Panc1 (cell line): ENCODE data around the gene CFAP74. TPM values are rescaled to one million over a fixed set of nuclear protein-coding genes. Genes with fewer than 3 reads are reported as not detected.
A peak's percentile ranks its signal among the peaks of the same experiment; 100 is the strongest.

Experiments used
- ATAC-seq: fragments of 200-7000 bp; cut with Tn5 transposase; 2 replicates; pipeline ENCODE4 v1.9.1; 2020; ENCODE audit warnings: mild to moderate bottlenecking, moderate library complexity
- BruUV-seq: library from RNA; stranded (reverse); fragments of 400-500 nt; replicated peaks from 2 replicates; lab custom pipeline; 2021; lab: Mats Ljungman, UMichigan
- CTCF ChIA-PET: fragments of 300-600 bp; sonication (Branson Sonifier 250); formaldehyde crosslinking; loops from one replicate; lab custom pipeline; 2022; ENCODE audit warnings: antibody characterized with exemption; lab: Charles Lee
- POLR2A ChIA-PET: fragments of 300-600 bp; sonication (Branson Sonifier 250); formaldehyde crosslinking; loops from one replicate; lab custom pipeline; 2022; ENCODE audit warnings: antibody characterized with exemption; lab: Charles Lee
- DNase-seq: peaks from one replicate; pipeline ENCODE4 v3.0.0-alpha.2; 2010; ENCODE audit warnings: low read depth, low spot score
- H3K27ac ChIP-seq: 2 replicates; pipeline ENCODE4 v1.5.1; 2011; ENCODE audit warnings: mild to moderate bottlenecking, low read length, inconsistent platforms
- H3K27me3 ChIP-seq: fragments of 200-500 bp; sonication (Bioruptor generic); 2 replicates; pipeline ENCODE4 v1.6.0; 2014; ENCODE audit warnings: low read length, inconsistent platforms; ENCODE audit not compliant: control insufficient read depth, insufficient read depth
- H3K36me3 ChIP-seq: fragments of 200-500 bp; sonication (Bioruptor generic); 2 replicates; pipeline ENCODE4 v1.5.1; 2014; ENCODE audit warnings: inconsistent platforms, mild to moderate bottlenecking, low read length, moderate library complexity; ENCODE audit not compliant: control insufficient read depth, insufficient read depth
- H3K4me1 ChIP-seq: 2 replicates; pipeline ENCODE4 v1.5.1; 2011; ENCODE audit warnings: inconsistent platforms, mild to moderate bottlenecking, low read length, moderate library complexity; ENCODE audit not compliant: control insufficient read depth, insufficient read depth
- H3K4me3 ChIP-seq, 2 experiments: 2 replicates each; pipeline ENCODE4 v1.5.1; 2011 to 2012; ENCODE audit warnings: low read depth in 2 of 2, low read length in 2 of 2, mild to moderate bottlenecking in 2 of 2, inconsistent platforms in 1 of 2, moderate library complexity in 1 of 2
- H3K9me3 ChIP-seq: fragments of 200-500 bp; sonication (Bioruptor generic); 2 replicates; pipeline ENCODE4 v1.5.1; 2014; ENCODE audit warnings: low read depth, mild to moderate bottlenecking, inconsistent platforms, low read length, moderate library complexity; ENCODE audit not compliant: control insufficient read depth, insufficient read depth
- CTCF ChIP-seq: fragments of 450-650 bp; IDR thresholded peaks from 2 replicates; pipeline ENCODE4 v1.5.1; 2017; ENCODE audit warnings: mild to moderate bottlenecking
- POLR2AphosphoS5 ChIP-seq: IDR thresholded peaks from 2 replicates; pipeline ENCODE4 v1.6.1; 2012; ENCODE audit warnings: mild to moderate bottlenecking, low read depth, low read length, moderate library complexity
- REST ChIP-seq, 2 experiments: IDR thresholded peaks; 2 replicates each; pipeline ENCODE4 v1.6.1; 2011 to 2012; ENCODE audit warnings: low read depth in 2 of 2, control low read depth in 1 of 2, low read length in 1 of 2, mild to moderate bottlenecking in 1 of 2, moderate library complexity in 1 of 2; ENCODE audit not compliant: insufficient read depth in 1 of 2
- SIN3A ChIP-seq: IDR thresholded peaks from 2 replicates; pipeline ENCODE4 v1.6.1; 2012; ENCODE audit warnings: low read depth, mild to moderate bottlenecking, low read length, moderate library complexity, borderline replicate concordance; ENCODE audit not compliant: insufficient read depth
- TCF7L2 ChIP-seq: IDR thresholded peaks from 2 replicates; pipeline ENCODE4 v1.6.1; 2011; ENCODE audit warnings: mild to moderate bottlenecking, low read depth, low read length, inconsistent platforms
- in situ Hi-C: cut with HindIII; loops from 2 replicates; pipeline ENCODE4 v1.10.0; 2016; ENCODE audit warnings: low sequenced_read_pairs, low pct_unique_long_range_greater_than_20kb
- intact Hi-C: fragments of 100-400 bp; cut with micrococcal nuclease; formaldehyde crosslinking; loops from one replicate; pipeline ENCODE4 v1.10.0; 2022; ENCODE audit not compliant: unreplicated experiment
- total RNA-seq: library from RNA; stranded (reverse); gene quantifications from one replicate; pipeline ENCODE4 v1.2.1, GENCODE V29; 2021; ENCODE audit not compliant: unreplicated experiment

Gene CFAP74
- total RNA-seq, 1 experiment from 2014 or later = not detected

GRCh38 chr1:1890506-1891348, 112.9 kb downstream of the CFAP74 start, which contains the start of gene GNB1:
Gene GNB1 (minus strand): TSS chr1:1891087. CDS start chr1:1825453, 65,634 bp downstream.
- in situ Hi-C loops = no loop called here
- ATAC-seq = peak; percentile 83
- H3K27me3 ChIP-seq = no peaks in the 10 kb centered on the region
- TF ChIP-seq POLR2AphosphoS5 (no peak; the same call in 1 of the 2 replicates), CTCF (no peak), REST (IDR thresholded peaks at IDR 0.05; ENCODE audit: insufficient read depth in 1 of 2, low read depth in 2 of 2, low read length in 1 of 2) (0 out of 4 replicates have a peak, but pooled peaks of 1 of the 2 experiments have one; percentile 38), SIN3A (peak; percentile 77; the same call in 1 of the 2 replicates), TCF7L2 (no peak)
- no peaks in the 10 kb centered on the region for H3K9me3 ChIP-seq
- CTCF ChIA-PET = no interaction called here
- peak within 1 kb of the TSS; percentile 62 to 80 for H3K4me3 ChIP-seq
- intact Hi-C loops = no loop called here
- POLR2A ChIA-PET = no interaction called here
- H3K27ac ChIP-seq = peak within 1 kb of the TSS; percentile 91
- peaks cover 52% of the 10 kb centered on the region for H3K4me1 ChIP-seq
- no peak for DNase-seq
- BruUV-seq = no TSS peak
- peaks cover 4% of the 10 kb centered on the region; the same call in 1 of the 2 replicates for H3K36me3 ChIP-seq

GRCh38 chr1:1889847-1890505, 113.6 kb downstream of the CFAP74 start:
- Histone ChIP-seq H3K27ac (peak overlapping the region; percentile 91), H3K4me3 (peak overlapping the region; percentile 62 to 80), H3K9me3 (no peaks in the 10 kb centered on the region), H3K36me3 (peaks cover 4% of the 10 kb centered on the region; the same call in 1 of the 2 replicates), H3K27me3 (no peaks in the 10 kb centered on the region), H3K4me1 (peaks cover 50% of the 10 kb centered on the region)
- TF ChIP-seq POLR2AphosphoS5 = peak; percentile 60; the same call in 1 of the 2 replicates
- TF ChIP-seq CTCF = no peak
- peak; percentile 76 for TF ChIP-seq TCF7L2
- TF ChIP-seq SIN3A = 0 out of 2 replicates have a peak, but pooled peaks have one; percentile 33
- no peak for TF ChIP-seq REST (IDR thresholded peaks at IDR 0.05; ENCODE audit: insufficient read depth in 1 of 2, low read depth in 2 of 2, low read length in 1 of 2)
- BruUV-seq = no TSS peak
- intact Hi-C loops = no loop called here
- in situ Hi-C loops = loop anchor here (5.0 kb wide), 1 partner anchor 68 kb away; no protein-coding TSS in a partner anchor
- DNase-seq (no peak), ATAC-seq (peak; percentile 45)
- POLR2A ChIA-PET = no interaction called here
- CTCF ChIA-PET = no interaction called here
